ENCODE results near the gene EVI2B. TPM values are rescaled to one million over a fixed set of nuclear protein-coding genes. Genes with fewer than 3 reads are reported as not detected.

EVI2B gene
- total RNA-seq, 1 donor from 2014 or later = not detected

DNA sequence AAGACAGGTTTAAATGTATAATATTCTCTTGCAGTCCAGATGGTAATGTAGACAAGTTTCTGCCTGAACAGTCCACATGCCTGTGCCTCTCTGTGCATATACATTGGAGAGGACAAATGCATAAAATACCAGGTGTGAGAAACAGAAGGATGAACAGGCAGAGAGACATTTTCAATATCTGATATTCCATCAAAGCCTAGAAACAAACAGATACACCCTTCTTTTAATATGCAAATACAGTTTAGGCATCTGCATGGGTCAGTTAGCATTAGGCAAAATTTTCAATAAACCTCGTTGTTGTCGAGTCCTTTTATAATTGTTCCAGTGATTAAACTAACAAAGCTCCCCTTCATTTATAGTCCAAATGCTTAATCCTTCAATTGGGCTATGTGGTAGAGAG is 17.7 kb downstream of the EVI2B start:
- no peaks in the 10 kb centered on the region for H3K4me1 Mint-ChIP-seq
- no peaks in the 10 kb centered on the region for H3K9me3 Mint-ChIP-seq
- H3K36me3 Mint-ChIP-seq = peaks cover 6% of the 10 kb centered on the region
- no peak for DNase-seq (ENCODE audit: low spot score in 2 of 2, unreplicated experiment in 2 of 2)
- no peak overlapping the region for H3K27ac Mint-ChIP-seq
- no peaks in the 10 kb centered on the region for H3K27me3 Mint-ChIP-seq (ENCODE audit: low read depth)
- TF ChIP-seq, protein P1, sequence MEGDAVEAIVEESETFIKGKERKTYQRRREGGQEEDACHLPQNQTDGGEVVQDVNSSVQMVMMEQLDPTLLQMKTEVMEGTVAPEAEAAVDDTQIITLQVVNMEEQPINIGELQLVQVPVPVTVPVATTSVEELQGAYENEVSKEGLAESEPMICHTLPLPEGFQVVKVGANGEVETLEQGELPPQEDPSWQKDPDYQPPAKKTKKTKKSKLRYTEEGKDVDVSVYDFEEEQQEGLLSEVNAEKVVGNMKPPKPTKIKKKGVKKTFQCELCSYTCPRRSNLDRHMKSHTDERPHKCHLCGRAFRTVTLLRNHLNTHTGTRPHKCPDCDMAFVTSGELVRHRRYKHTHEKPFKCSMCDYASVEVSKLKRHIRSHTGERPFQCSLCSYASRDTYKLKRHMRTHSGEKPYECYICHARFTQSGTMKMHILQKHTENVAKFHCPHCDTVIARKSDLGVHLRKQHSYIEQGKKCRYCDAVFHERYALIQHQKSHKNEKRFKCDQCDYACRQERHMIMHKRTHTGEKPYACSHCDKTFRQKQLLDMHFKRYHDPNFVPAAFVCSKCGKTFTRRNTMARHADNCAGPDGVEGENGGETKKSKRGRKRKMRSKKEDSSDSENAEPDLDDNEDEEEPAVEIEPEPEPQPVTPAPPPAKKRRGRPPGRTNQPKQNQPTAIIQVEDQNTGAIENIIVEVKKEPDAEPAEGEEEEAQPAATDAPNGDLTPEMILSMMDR (IDR thresholded peaks at IDR 0.05; ENCODE audit: unreplicated experiment) = no peak
- H3K4me3 Mint-ChIP-seq = no peak overlapping the region

DNA sequence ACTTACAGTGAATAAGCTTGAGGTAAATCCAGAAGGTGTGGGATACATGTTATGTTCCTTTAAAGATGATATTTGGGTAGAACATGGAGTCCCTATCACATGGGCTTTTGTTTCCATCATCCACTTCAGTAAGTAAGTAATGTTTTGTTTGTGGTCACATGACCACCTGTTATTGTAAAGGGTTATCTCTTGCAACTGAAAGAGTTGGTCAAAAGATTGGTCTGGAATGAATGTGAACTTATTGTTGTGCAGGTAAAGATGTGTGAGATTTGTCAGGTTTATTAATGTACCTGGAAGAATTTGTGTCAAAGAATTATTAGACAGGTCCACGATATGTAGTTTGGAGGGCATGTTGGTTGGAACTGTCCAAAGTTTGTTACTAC is 18.4 kb downstream of the EVI2B start:
- TF ChIP-seq, protein P1 (IDR thresholded peaks at IDR 0.05; ENCODE audit: unreplicated experiment) = no peak
- Mint-ChIP-seq H3K4me1 (no peaks in the 10 kb centered on the region), H3K9me3 (no peaks in the 10 kb centered on the region), H3K27me3 (ENCODE audit: low read depth) (no peaks in the 10 kb centered on the region), H3K27ac (no peak overlapping the region), H3K36me3 (peaks cover 6% of the 10 kb centered on the region), H3K4me3 (no peak overlapping the region)
- no peak for DNase-seq (ENCODE audit: low spot score in 2 of 2, unreplicated experiment in 2 of 2)

DNA sequence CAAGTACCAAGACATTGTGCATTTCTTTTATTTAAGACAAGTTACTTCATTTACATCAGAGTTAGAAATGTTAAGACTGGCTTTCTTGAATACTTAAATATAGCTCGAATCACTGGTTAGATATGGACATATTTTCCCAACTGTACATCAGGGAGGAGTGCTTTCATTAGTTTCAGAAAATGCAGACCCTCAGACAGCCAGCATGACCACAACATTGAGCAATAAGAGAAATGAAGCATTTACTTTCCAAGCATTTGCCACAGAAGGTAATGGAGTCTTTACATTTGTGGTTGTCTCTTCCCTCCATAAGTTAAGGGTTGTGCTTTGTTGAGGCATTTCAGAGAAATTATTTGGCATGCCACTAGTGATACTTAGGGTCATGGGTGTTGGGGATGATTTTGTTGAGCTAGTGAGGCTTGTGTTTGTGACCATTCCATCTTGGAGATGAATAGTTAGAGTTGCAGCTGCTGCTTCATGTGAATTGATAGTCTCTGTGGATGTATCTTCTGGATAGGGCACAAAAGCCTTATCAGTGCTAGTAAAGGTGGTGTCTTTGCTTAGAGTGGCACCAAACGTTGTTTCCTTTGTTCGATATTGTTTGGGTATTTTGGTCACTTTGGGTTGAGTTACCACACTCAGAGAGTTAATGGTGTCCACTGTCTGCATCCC is 18.9 kb downstream of the EVI2B start:
- Mint-ChIP-seq H3K9me3 (no peaks in the 10 kb centered on the region), H3K27ac (no peak overlapping the region), H3K36me3 (peaks cover 6% of the 10 kb centered on the region), H3K4me1 (peaks cover 3% of the 10 kb centered on the region), H3K27me3 (ENCODE audit: low read depth) (no peaks in the 10 kb centered on the region), H3K4me3 (no peak overlapping the region)
- TF ChIP-seq, protein P1 (IDR thresholded peaks at IDR 0.05; ENCODE audit: unreplicated experiment) = no peak
- no peak for DNase-seq (ENCODE audit: low spot score in 2 of 2, unreplicated experiment in 2 of 2)

DNA sequence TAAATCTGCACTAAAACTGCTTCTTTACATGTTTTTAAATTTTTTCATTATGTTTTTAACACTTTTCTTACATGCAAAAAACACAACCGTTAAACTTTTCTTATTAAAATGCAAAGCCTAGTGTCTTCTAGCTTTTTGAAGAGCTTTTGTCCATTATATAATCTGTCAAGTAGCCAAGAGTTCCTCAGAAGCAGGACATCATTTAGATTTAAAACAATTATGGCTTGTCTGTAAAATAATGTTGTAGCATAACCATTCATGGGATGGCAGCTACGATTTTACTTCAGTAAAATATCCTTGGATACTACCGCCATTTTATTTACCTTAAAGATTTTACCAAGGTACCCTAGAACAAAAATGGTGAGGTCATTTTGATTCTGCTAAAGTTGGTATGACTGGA is 19.6 kb downstream of the EVI2B start:
- Mint-ChIP-seq H3K4me3 (no peak overlapping the region), H3K27ac (no peak overlapping the region), H3K4me1 (peaks cover 3% of the 10 kb centered on the region), H3K27me3 (ENCODE audit: low read depth) (no peaks in the 10 kb centered on the region), H3K9me3 (no peaks in the 10 kb centered on the region), H3K36me3 (peaks cover 6% of the 10 kb centered on the region)
- TF ChIP-seq, protein P1 (IDR thresholded peaks at IDR 0.05; ENCODE audit: unreplicated experiment) = no peak
- DNase-seq (ENCODE audit: low spot score in 2 of 2, unreplicated experiment in 2 of 2) = no peak

DNA sequence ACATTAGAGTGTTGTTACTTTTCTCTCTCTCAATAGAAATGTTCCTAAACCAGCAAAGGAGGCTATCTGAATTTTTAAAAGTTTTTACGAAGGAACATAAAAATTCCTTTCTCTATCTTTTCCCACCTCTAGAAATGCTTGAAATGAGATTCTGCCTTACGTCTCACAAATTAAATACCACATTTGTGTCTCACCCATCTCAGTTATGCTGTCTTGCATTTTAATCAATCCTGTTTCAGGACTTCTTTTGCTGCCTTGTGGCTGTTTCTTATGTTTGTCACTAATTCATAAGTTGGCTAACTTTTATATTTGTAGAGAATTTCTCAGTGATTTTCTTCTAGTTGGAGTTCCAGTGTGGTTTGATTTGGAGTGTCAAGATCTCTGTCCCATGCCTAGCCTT is 20.3 kb downstream of the EVI2B start:
- no peaks in the 10 kb centered on the region for H3K9me3 Mint-ChIP-seq
- peaks cover 3% of the 10 kb centered on the region for H3K4me1 Mint-ChIP-seq
- H3K4me3 Mint-ChIP-seq = no peak overlapping the region
- H3K36me3 Mint-ChIP-seq = peaks cover 6% of the 10 kb centered on the region
- DNase-seq (ENCODE audit: low spot score in 2 of 2, unreplicated experiment in 2 of 2) = no peak
- no peak overlapping the region for H3K27ac Mint-ChIP-seq
- TF ChIP-seq, protein P1 (IDR thresholded peaks at IDR 0.05; ENCODE audit: unreplicated experiment) = no peak
- H3K27me3 Mint-ChIP-seq (ENCODE audit: low read depth) = no peaks in the 10 kb centered on the region

DNA sequence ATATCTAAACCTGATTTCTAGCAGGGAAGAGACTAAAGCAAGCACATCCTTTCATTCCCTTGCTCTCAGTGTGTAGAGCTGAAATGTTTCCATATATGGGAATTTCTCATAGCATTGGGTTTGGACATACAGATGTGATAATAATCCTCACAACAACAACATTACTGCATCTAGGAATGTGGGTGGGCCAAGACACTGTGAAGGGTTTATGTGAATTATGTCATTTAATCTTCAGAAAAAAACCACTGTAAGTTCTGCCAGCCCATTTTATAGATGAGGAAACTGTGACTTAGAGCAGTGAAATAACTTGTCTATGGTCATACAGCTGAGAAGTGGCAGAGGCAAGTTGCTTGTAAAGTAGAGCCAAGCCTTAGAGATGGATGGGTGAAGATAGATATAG is 22.0 kb downstream of the EVI2B start:
- H3K4me3 Mint-ChIP-seq = no peak overlapping the region
- peaks cover 17% of the 10 kb centered on the region for H3K36me3 Mint-ChIP-seq
- no peaks in the 10 kb centered on the region for H3K27me3 Mint-ChIP-seq (ENCODE audit: low read depth)
- no peak for DNase-seq (ENCODE audit: low spot score in 2 of 2, unreplicated experiment in 2 of 2)
- peaks cover 3% of the 10 kb centered on the region for H3K4me1 Mint-ChIP-seq
- H3K9me3 Mint-ChIP-seq = no peaks in the 10 kb centered on the region
- no peak overlapping the region for H3K27ac Mint-ChIP-seq
- TF ChIP-seq, protein P1 (IDR thresholded peaks at IDR 0.05; ENCODE audit: unreplicated experiment) = no peak
